Measurements from ENCODE around the gene NUDT16. TPM values are rescaled to one million over a fixed set of nuclear protein-coding genes. Genes with fewer than 3 reads are reported as not detected.

The NUDT16 gene
- total RNA-seq = 10 to 100 TPM in 3 of 4 donors, 1 to 10 TPM in 1; 7.6 to 14.5 (median 11.6) TPM

DNA sequence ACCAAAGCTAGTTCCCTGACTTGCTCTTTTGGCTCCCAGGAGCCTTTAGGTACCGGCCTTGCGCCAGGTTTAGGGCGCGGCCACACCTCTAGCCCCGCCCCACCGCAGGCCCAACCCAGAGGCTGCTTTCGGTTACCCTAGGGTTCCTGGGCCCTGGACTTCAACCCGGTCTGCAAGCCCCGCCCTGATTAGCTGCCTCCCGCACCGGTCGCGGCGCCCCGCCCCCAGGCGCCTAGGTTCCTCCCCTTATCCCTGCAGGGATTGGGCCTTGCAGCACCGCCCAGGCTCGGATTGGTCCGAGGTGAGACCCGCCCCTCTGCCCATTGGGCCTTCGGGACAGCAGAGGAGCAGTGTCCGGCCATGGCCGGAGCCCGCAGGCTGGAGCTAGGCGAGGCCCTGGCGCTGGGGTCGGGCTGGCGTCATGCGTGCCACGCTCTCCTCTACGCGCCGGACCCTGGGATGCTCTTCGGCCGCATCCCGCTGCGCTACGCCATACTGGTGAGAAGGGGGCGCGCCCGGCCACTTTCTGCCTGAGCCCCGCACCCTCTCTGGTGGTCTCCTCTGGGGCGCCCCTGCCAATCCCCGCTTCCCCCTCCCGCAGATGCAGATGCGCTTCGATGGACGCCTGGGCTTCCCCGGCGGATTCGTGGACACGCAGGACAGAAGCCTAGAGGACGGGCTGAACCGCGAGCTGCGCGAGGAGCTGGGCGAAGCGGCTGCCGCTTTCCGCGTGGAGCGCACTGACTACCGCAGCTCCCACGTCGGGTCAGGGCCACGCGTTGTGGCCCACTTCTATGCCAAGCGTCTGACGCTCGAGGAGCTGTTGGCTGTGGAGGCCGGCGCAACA lies at the start of gene NUDT16:
Gene NUDT16 (plus strand): TSS at position 330 of the 847 bp plus-strand sequence. CDS start 31 bp downstream, at position 361.
- Histone ChIP-seq H3K27ac (peak within 1 kb of the TSS; percentile 90), H3K36me3 (peaks cover 13% of the 10 kb centered on the region), H3K4me3 (peak within 1 kb of the TSS; percentile 88), H3K27me3 (no peaks in the 10 kb centered on the region), H3K4me1 (peaks cover 47% of the 10 kb centered on the region), H3K9me3 (no peaks in the 10 kb centered on the region)
- peak in 2 of 3 donors; percentile 35 to 68 for TF ChIP-seq POLR2AphosphoS5 (IDR thresholded peaks at IDR 0.05)
- no peak for TF ChIP-seq EP300 (IDR thresholded peaks at IDR 0.05)
- TF ChIP-seq POLR2A (IDR thresholded peaks at IDR 0.05) = peak in 1 of 2 donors; percentile 63
- under 1% methylated on average over 21 of the region's 73 CpGs for WGBS
- peak; percentile 100 for DNase-seq (ENCODE audit: low spot score in 2 of 2)

DNA sequence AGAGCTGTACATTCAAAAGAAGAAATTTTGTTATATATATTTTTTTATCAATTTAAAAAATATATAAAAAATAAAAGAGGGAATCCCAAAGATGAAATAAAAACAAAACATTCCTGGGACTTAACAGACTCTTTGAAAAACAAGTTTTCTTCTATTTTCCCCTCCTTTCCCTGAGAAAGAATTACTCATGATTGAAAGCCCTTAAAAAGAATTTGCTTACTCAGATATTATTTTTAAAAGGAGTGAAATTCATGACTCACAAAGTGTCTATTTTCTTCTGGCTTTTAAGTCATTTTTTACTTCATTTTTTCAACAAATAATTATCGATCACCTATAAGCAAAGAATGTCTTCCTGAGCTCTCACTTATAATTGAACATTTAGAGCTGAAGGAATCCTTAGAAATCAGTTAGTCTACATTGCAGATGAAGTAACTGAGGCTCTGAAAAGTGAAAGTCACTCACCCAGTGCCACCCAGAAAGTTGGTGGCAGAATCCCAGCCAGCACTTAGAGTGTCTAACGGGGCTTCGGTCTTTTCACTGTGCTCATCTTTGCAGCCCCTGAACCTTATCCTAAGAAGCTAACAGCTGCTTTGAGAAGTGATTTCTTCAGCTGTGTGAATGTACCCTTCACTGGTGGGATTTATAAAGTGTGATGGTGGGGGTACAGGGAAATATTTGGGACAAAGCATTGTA lies 42.5 kb upstream of the NUDT16 start:
- Histone ChIP-seq H3K36me3 (no peaks in the 10 kb centered on the region), H3K4me1 (no peaks in the 10 kb centered on the region), H3K27ac (no peak overlapping the region), H3K9me3 (no peaks in the 10 kb centered on the region), H3K27me3 (no peaks in the 10 kb centered on the region), H3K4me3 (no peak overlapping the region)
- no peak for DNase-seq (ENCODE audit: low spot score in 2 of 2)
- WGBS = 68% methylated on average over 3 of the region's 3 CpGs
- TF ChIP-seq EP300 (IDR thresholded peaks at IDR 0.05) (no peak), CTCF (IDR thresholded peaks at IDR 0.05) (no peak), POLR2A (IDR thresholded peaks at IDR 0.05) (no peak), POLR2AphosphoS5 (IDR thresholded peaks at IDR 0.05) (no peak)

DNA sequence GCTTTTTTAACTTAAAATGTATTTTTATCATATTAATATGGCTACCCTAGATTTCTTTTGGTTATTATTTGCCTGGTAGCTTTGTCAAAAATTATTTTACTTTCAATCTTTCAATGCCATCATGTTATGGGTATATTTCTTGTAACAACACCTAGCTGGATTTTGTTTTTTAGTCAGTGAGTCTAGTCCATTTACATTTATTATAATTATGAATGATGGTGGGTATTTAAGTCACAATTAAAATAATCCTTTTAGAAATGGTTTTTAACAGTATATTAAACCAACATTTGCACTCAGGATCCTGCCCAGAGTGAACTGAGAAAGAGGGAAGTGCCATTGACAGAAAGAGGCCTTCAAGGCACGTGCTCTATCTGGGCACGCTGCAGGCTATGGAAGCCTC lies 39.8 kb upstream of the NUDT16 start:
- no peak for DNase-seq (ENCODE audit: low spot score in 2 of 2)
- H3K27me3 ChIP-seq = no peaks in the 10 kb centered on the region
- H3K36me3 ChIP-seq = no peaks in the 10 kb centered on the region
- no peak overlapping the region for H3K27ac ChIP-seq
- no peaks in the 10 kb centered on the region for H3K9me3 ChIP-seq
- H3K4me3 ChIP-seq = no peak overlapping the region
- WGBS = 94% methylated on average over 2 of the region's 2 CpGs
- TF ChIP-seq CTCF (IDR thresholded peaks at IDR 0.05) (no peak), POLR2A (IDR thresholded peaks at IDR 0.05) (no peak), EP300 (IDR thresholded peaks at IDR 0.05) (no peak), POLR2AphosphoS5 (IDR thresholded peaks at IDR 0.05) (no peak)
- no peaks in the 10 kb centered on the region for H3K4me1 ChIP-seq

GRCh38 chr3:131348911-131349310 lies 32.7 kb upstream of the NUDT16 start:
- Histone ChIP-seq H3K27me3 (no peaks in the 10 kb centered on the region), H3K4me1 (no peaks in the 10 kb centered on the region), H3K27ac (no peak overlapping the region), H3K36me3 (no peaks in the 10 kb centered on the region), H3K4me3 (no peak overlapping the region), H3K9me3 (no peaks in the 10 kb centered on the region)
- no peak for TF ChIP-seq POLR2A (IDR thresholded peaks at IDR 0.05)
- no peak for TF ChIP-seq POLR2AphosphoS5 (IDR thresholded peaks at IDR 0.05)
- TF ChIP-seq CTCF (IDR thresholded peaks at IDR 0.05) = no peak
- TF ChIP-seq EP300 (IDR thresholded peaks at IDR 0.05) = no peak
- 82% methylated on average over 2 of the region's 2 CpGs for WGBS
- no peak for DNase-seq (ENCODE audit: low spot score in 2 of 2)

GRCh38 chr3:131349454-131349853 lies 32.1 kb upstream of the NUDT16 start:
- H3K9me3 ChIP-seq = no peaks in the 10 kb centered on the region
- no peaks in the 10 kb centered on the region for H3K4me1 ChIP-seq
- H3K27me3 ChIP-seq = no peaks in the 10 kb centered on the region
- no peak overlapping the region for H3K4me3 ChIP-seq
- no peak overlapping the region for H3K27ac ChIP-seq
- DNase-seq (ENCODE audit: low spot score in 2 of 2) = no peak
- 89% methylated on average over 5 of the region's 5 CpGs for WGBS
- TF ChIP-seq POLR2A (IDR thresholded peaks at IDR 0.05) (no peak), CTCF (IDR thresholded peaks at IDR 0.05) (no peak), EP300 (IDR thresholded peaks at IDR 0.05) (no peak), POLR2AphosphoS5 (IDR thresholded peaks at IDR 0.05) (no peak)
- no peaks in the 10 kb centered on the region for H3K36me3 ChIP-seq

Measured in suprapubic skin (tissue), 4 donors.